NCI-H526 treated with DMSO at 0.1 percent for 48 hours (cell line): ENCODE data around the gene CCNY.
"Not testable (repeated sequence)": the region's sequence is repeated elsewhere in the genome, so short reads cannot be mapped to it uniquely, and the experiment has no call there.

Experiments used
- DNase-seq: peaks from one replicate; lab custom pipeline; 2025; lab: John Stamatoyannopoulos, UW

The CCNY gene

DNA sequence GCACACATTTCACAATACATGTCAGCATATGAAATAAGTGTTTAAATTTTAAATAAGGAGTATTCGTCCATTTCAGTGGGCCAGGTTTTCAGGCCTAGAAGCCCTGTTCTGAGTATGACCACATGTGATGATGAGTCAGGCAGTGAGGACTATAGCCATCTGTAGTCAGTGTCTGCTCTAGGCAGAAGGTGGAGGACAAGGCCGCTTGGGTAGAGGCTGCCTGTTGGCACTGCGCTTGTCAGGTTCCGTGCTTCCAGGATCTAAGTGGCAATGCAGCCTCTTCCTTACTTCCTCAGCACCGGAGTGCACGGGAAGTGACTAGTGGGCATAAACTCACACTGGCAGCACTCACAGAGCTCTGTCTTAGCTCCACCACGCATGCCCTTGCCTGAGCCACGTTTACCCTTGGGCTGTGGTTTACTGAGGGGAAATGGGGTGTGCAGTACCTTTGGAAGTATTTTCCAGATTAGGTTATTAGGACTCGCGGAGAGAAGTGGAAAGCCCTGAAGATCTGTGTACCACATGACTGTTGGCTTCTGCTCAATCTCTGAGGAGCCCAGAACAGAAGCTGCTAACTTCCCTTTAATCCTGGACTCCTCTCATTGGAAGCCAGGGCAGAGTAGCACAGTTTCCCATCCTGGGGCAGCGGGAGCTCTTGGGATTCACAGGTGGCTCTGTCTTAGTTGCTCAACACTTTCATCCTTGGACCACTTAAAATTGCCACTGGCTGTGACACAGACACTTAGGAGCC, 181.3 kb downstream of the CCNY start:
- DNase-seq = no peak

DNA sequence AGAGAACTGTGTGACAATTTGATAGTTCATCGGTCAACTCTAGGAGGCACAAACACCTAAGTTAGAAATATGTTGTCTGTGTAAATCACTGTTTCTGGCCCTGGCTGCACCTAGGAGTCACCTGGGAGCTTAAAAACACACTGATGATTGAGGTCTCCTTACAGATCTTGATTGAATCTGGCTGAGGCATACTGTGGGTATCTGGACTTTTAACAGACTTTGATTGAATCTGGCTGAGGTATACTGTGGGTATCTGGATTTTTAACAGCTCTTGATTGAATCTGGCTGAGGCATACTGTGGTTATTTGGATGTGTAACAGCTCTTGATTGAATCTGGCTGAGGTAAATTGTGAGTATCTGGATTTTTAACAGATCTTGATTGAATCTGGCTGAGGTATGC, 181.9 kb downstream of the CCNY start:
- not testable (repeated sequence) for DNase-seq

DNA sequence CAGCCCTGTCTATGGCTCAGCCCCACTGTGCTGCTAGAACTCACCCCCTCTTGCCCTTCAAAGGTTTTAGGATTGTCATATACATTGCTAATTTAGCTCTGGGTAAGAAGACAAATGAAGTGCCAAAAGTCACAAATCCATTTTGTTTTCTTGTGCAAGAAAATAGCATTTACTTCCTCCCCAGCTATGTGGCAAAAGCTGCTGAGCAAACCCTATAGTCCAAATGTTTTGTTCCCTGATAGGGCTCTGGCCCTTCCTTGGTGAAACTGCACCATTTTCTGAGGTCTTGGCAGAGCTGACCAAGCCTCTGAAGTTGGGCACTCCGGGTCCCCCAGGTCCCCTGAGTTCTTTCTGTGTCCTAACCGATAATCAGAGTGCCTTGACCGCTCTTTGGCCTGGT, 184.7 kb downstream of the CCNY start:
- no peak for DNase-seq

DNA sequence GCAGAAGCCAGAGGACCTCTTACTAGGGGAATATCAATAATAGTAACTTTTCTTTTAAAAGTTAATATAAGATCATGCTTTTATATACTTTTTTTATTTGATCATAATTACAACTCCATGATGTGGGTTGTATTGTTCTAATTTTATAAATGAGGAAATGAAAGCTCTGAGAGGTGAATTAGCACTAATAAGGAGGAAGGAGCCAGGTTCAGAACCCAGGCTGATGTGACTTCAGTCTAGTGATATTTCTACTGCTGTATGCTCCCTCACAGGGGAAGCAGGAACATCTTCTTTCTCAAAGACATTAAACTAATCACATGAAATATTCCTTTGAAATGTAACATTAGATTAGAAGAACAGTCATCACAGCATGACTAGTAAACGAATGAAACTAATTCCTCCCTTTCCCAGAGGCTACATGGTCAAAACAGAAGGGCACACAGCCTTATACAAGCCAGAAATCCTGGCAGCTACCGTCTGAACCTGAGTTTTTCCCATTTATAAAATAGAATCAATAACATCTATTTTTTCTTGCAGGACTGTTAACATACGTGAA, 187.4 kb downstream of the CCNY start:
- DNase-seq = no peak

DNA sequence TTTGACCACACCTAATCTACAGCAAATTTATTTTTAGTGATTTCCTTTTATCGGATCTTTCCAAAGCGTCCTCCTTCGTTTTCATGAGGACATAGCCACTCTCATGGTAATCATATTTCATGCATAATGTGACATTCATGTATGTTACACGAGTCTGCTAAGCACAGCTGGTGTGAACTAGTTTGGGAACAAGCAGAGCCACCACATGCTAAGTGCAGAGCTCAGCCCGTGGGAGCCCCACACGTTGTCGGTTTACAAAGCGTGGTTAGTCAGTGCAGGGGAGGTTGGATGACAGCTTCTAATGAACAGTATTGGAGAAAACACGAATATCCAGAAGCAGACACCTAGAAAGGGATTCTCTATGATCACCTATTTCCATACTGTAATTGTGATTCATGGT, 190.4 kb downstream of the CCNY start:
- no peak for DNase-seq

DNA sequence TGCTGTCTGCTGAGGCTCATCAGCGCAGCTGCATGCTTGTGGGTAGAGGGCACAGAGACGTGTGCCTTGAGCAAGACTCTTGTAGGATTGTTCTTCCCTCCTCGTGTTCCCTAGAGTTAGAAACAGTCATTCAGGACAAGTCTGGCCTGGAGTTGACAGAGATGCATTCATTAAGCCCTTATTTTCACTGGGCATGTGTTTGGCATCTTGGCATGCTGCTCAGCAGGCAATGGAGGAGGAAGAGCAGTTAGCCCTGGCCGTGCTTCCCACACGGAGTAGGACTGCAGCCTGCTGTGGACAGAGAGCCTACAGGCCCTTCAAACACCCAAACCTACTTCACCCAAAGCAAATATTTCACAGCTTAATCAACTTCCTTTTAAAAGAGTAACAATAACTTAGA, 195.8 kb downstream of the CCNY start:
- DNase-seq = no peak

DNA sequence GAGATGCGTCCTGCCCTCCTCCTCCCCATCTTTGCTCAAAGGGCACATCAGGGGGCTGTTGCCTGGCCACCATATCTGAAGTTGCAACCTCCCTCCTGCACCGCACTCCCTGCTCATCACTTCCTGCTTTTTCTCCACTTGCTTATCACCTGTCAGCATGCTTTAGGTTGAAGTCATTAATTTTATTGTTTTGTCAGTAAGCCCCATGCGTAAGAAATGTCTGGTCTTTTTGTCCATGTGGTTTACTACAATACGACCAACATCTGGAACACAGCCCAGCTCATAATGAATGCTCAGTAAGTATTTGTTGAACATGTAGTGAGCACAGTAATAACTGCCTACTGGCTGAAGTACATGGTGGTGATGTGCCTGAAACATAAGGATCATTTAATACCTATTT, 197.3 kb downstream of the CCNY start:
- no peak for DNase-seq

DNA sequence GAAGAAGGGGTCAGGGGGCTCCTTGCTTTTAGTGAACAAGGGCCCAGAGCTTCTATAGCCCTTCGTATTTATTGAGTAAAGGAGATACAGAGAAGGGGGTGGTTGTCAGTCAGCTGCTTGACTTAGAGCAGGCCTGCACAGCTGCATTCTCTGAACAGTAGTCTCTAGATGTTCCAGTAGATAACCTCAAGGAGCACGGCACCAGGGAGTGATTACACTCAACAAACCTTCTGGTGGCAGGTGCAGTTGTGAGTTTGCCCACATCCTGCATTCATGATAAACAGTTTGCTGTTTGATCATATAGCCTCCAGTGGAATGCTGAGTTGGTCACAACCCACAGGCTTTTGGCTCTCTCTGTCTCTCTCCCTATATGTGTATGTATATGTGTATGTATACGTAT, 198.8 kb downstream of the CCNY start:
- no peak for DNase-seq

DNA sequence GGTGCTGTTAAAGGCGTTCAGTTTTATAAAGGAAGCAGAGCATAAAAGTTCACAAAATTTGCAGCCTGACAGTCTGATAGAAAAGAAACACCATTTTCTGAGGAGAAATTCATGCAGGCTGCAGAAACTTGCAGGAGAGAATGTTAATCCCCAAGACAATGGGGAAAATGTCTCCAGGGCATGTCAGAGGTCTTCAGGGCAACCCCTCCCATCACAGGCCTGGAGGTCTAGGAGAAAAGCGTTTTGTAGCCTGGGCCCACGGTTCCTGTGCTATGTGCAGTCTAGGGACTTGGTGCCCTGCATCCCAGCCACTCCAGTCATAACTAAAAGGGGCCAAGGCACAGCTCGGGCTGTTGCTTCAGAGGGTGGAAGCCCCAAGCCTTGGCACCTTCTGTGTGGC, 200.5 kb downstream of the CCNY start:
- no peak for DNase-seq

DNA sequence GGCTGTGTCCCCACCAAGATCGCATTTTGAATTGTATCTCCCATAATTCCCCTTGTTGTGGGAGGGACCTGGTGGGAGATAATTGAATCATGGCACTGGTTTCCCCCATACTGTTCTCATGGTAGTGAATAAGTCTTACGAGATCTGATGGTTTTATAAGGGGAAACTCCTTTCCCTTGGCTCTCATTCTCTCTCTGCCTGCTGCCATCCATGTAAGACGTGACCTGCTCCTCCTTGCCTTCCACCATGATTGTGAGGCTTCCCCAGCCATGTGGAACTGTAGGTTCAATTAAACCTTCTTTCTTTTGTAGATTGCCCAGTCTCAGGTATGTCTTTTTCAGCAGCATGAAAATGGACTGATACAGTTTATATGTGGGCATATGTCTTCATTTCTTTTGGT, 201.6 kb downstream of the CCNY start:
- not testable (repeated sequence) for DNase-seq

DNA sequence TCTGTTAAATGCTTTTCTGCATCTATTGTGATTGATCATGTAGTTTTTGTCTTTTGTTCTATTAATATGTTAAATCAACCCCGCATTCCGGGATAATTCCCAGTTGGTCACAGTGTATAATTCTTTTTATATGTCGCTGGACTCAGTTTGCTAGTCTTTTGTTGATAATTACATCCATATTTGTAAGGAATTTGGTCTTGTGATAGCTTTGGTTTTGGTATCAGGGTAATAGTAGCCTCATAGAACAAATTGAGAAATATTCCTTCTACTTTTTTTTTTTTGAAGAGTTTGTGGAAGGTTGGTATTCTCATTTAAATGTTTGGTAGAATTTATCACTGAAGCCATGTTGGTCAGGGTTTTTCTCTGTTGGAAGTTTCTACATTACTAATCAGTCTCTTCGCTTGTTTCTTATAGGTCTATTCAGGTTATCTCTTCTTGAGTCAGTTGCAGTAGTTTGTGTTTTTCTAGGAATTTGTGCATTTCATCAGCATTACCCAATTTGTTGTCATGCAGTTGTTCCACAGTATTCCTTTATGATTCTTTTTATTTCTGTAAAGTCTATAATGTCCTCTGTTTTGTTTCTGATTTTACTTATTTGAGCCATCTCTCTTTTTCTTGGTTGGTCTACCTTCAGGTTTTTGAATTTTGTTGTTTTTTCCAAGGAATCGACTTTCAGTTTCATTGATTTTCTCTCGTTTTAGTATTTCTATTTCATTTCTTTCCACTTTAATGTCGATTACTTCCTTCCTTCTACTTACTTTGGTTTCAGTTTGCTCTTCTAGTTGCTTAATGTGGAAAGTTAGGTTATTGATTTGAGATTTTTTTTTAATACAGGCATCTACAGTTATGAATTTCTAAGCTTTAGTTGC, 204.2 kb downstream of the CCNY start:
- no peak for DNase-seq

DNA sequence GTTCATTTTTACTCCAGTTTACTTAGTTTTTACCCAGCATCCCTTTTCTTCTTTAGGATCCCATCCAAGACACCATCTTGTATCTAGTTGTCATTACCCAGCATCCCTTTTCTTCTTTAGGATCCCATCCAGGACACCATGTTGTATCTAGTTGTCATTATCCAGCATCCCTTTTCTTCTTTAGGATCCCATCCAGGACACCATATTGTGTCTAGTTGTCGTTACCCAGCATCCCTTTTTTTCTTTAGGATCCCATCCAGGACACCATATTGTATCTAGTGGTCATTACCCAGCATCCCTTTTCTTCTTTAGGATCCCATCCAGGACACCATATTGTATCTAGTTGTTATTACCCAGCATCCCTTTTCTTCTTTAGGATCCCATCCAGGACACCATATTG, 205.4 kb downstream of the CCNY start:
- DNase-seq = no peak

DNA sequence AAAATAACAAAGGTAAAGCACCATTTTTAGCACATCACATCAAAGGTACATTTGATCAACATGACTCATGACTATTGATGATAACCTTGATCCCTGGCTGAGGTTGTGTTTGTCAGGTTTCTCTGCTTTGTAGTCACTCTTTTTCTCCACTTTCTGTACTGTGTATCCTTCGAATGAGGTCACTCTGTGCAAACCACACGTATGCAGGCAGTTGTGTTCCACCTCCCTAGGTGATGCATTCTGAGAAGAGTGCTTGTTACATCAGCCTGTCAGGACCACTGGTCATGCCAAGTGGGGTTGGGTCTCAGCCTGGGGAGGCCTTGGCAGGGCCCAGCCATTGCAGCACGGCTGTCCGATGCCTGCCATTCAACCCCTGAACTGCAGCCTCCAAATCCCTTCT, 206.0 kb downstream of the CCNY start:
- DNase-seq = no peak

DNA sequence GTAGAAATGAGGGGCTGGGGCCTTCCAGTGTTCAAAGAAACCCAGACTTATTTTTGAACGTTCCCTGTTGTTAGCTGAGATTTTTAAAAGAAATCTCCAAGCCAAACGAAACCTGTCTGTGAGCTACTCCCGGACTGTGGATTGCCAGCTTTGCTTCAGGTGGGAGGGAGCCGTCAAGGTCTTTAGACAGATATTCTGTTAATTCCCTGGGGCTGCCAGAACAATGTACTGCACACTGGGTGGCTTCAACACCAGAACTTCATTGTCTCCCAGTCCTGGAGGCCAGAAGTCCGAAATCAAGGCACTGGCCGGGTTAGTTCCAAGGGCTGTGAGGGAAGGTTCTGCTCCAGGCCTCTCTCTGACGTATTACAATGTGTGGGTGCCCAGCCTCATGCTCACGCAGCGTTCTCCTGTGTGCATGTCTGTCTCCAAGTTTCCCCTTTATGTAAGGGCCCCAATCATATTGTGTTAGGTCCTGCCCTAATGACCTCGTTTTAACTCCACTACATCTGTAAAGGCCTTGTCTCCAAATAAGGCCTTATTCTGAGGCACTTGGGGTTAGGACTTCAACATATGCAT, 208.9 kb downstream of the CCNY start:
- no peak for DNase-seq

DNA sequence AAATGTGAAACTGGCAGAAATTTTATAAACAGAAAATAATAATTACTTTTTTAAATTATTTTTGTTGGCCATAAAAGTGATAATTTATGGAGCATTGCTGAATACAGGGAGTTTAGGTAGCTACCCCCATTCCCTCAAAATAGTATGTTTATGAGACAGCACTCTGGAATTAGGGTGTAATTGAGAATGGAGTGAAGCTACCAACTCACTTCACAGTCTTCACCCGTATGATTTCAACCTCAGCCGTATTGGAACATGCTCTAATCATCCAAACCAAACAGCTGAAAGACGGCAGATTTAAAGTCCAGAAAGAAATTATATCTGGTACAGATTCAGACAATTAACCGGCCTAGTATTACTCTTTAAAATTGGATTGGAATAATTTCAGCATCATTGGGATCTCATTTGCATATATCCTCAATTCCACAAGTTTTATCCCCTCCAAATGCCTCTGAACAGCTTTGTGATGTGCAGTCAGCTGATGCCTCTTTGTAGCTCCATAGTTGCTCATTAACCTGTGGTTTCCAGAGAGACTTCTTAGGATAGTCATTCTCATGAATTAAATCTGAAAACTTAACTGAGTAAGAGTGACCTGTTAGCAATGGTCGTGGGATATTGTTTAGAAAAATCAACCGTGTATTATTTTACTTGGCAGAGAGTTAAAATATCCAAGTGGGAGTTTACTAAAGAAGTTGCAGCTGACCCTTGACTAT, 209.7 kb downstream of the CCNY start:
- no peak for DNase-seq

DNA sequence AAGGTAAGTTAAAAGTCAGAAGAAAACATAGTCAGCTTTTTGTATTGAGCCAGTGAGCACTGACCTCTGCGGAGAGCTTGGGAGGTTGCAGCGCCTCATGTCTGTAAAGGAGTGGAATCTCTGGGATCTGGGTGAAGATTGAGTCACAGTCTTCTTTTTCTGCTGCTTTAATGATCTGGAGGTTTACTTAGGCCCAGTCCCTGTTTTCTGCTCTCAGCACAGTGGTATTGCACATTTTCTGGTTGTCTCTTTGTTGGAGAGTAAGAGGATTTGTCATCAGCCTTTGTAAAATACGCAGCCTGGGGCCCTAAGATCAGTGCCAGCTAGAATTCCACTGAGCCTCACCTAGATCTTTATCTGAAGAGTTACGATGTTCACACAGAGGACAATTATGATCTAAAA, 210.5 kb downstream of the CCNY start:
- no peak for DNase-seq

DNA sequence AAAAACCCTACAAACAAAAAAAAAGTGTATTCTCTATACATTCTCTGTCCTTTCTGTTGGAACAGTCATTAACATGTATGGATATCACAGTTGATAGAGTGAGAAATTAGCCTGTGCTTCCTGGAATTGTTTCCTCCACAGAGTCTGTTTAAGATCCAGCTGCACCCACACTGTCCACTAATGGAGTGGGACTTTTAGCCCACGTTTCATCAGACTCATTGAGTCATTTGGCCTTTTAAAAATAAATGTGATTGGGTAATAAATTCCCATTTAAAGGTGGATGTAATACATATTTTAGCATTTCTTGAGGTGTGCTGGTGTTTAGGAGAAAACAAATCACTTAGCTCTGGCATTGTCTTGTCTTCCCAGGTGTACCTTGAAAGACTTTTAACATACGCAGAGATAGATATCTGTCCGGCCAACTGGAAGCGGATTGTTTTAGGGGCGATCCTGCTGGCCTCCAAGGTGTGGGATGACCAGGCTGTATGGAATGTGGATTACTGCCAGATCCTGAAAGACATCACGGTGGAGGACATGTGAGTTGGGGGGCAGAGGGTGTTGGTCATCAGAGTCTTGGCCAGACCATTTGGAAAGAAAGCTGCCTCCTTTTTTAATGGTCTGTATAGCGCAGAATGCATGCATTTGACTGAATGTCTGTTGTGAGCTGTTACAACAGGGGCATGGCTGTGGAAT, 216.5 kb downstream of the CCNY start:
- no peak for DNase-seq

DNA sequence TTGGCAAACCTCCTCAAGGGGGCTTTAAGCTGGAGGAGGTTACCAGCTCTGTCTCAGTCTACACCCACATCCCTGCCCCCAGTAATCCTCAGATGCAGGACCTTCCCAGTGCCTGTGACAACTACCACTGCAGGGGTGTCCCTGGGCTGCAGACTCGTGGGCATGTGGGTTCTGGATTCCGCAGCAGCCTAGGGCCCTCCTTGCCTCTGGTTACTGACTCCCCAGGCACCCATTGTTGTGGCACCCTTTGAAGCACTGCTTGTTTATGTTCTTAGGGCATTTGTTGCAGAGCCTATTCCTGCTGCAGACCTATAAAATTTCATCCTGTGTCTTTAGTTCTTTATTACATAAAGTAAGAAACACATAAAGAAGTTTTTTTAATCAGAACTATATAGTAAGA, 217.7 kb downstream of the CCNY start:
- DNase-seq = no peak

DNA sequence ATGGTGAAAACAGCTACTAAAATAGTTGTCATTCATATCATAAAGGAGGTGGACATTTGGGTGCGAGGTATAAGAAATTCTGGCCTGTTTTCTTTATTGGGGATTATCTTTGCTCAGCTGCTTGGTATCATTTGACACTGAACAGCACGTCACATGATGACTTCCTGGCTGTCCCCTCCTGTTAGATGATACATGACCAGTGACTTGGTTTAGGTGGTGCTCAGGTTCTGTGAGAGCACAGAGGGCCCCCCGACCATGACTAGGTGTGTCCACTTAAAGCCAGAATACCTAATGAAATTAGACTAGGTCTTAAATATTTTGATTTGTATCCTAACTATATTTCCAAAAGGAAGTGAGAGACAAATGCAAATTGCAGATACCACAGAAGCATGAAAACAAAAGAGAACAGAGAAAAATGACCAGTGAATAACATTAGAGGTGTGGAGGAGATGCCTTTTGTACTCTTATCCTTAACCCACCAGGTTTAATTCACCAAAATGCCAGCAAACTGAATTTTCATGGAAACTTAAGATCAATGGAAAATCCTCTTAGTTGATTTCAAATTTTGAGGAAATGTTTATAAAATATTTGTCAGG, 218.2 kb downstream of the CCNY start:
- no peak for DNase-seq

DNA sequence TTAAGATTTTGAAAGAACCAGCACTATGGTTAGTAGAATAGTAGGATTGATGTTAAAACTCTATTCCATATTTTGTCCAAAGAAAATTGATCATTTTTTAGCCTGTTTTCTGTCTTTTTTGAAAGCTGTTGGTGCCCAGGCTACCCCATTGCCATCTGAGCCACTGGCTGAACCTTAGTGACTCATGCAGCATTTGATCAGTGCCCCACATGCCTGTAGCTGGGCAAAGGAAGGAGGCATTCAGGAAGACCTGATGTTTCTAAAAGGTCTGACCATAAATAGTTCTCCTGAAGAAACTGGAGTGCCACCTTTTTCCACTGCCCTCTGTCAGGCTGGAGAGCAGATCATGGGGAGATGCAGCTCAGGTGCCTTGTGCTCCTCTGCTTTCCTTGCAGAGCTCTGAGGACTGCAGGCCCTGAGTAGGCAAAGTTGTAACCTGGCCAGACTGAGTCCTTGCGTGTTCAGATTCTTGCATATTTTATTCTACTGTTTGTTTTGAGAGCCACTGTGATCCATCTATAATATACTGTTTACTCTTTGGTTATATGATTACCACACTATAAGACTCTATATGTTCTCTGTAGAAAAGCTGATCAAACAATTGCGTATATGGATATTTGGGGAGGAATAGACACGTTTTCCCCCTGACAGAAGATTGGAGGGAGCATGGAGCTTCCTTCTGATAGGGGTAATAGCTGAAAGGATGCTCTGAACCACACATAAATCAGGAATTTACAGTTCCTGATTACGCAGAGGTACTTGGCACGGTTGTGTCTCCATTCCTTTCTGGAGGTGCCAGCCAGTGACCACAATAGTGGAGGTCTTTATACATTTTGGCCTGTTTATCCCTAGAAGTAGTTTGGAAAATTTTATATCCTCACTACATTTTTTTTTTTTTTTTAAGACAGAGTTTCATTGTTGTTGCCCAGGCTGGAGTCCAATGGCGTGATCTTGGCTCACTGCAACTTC, 219.9 kb downstream of the CCNY start:
- DNase-seq = no peak
